GM12878 (cell line): ENCODE results near the gene MEGF11. TPM values are rescaled to one million over a fixed set of nuclear protein-coding genes. Genes with fewer than 3 reads are reported as not detected.

Experiments used
- ATAC-seq: fragments of 200-7000 bp; cut with Tn5 transposase; 3 replicates; pipeline ENCODE4 v1.9.1; 2020; ENCODE audit warnings: mild to moderate bottlenecking, moderate library complexity
- BruUV-seq: library from RNA; stranded (reverse); fragments of 400-500 nt; replicated peaks from 2 replicates; lab custom pipeline; 2021; lab: Mats Ljungman, UMichigan
- CTCF ChIA-PET: fragments of 300-600 bp; sonication (Branson Sonifier 250); formaldehyde crosslinking; extraction: SDS; loops from one replicate; lab custom pipeline; 2021; ENCODE audit warnings: inconsistent platforms; lab: Yijun Ruan, JAX
- POLR2A ChIA-PET: fragments of 350-600 bp; formaldehyde crosslinking; extraction: SDS; loops from one replicate; lab custom pipeline; 2021; ENCODE audit warnings: inconsistent platforms; lab: Charles Lee
- RAD21 ChIA-PET: fragments of 300-600 bp; sonication (Branson Sonifier 250); formaldehyde crosslinking; loops from one replicate; lab custom pipeline; 2023; ENCODE audit warnings: antibody characterized with exemption; ENCODE audit not compliant: unreplicated experiment; lab: Charles Lee
- SMC1A ChIA-PET: fragments of 300-600 bp; sonication (Branson Sonifier 250); formaldehyde crosslinking; loops from one replicate; lab custom pipeline; 2023; ENCODE audit not compliant: unreplicated experiment, uncharacterized antibody; lab: Charles Lee
- DNase-seq: peaks from one replicate; pipeline ENCODE4 v3.0.0-alpha.2; 2011; ENCODE audit warnings: low read depth, low spot score
- FAIRE-seq: peaks from 3 replicates; lab custom pipeline; 2011; peaks lifted over from hg19 to GRCh38; lab: Jason Lieb, UNC
- H2AFZ ChIP-seq: 2 replicates; pipeline ENCODE4 v1.6.0; 2011; ENCODE audit warnings: low read depth, low read length, control low read depth; ENCODE audit not compliant: control insufficient read depth
- H3K27ac ChIP-seq: 2 replicates; pipeline ENCODE4 v1.5.1; 2011; ENCODE audit warnings: control low read depth; ENCODE audit not compliant: control insufficient read depth, insufficient read depth
- H3K27me3 ChIP-seq, 2 experiments: replicated peaks in 1 of 2; 2 replicates each; pipeline versions ENCODE4 v1.6.0 to v1.6.1; 2011; ENCODE audit warnings: low read length in 1 of 2; ENCODE audit not compliant: control insufficient read depth in 2 of 2, insufficient read depth in 2 of 2
- H3K36me3 ChIP-seq, 2 experiments: 2 replicates each; pipeline ENCODE4 v1.5.1; 2011; ENCODE audit warnings: low read length in 1 of 2; ENCODE audit not compliant: control insufficient read depth in 2 of 2, insufficient read depth in 2 of 2
- H3K4me1 ChIP-seq: 2 replicates; pipeline ENCODE4 v1.6.1; 2011; ENCODE audit warnings: mild to moderate bottlenecking, low read length, moderate library complexity, mixed read lengths; ENCODE audit not compliant: control insufficient read depth, insufficient read depth
- H3K4me2 ChIP-seq: 2 replicates; pipeline ENCODE4 v1.6.0; 2011; ENCODE audit warnings: control low read depth; ENCODE audit not compliant: control insufficient read depth, insufficient read depth
- H3K4me3 ChIP-seq: fragments of 200-600 bp; sonication (generic); 2 replicates; pipeline ENCODE4 v1.5.1; 2016
- H3K79me2 ChIP-seq: 2 replicates; pipeline ENCODE4 v1.6.0; 2011; ENCODE audit warnings: low read length; ENCODE audit not compliant: control insufficient read depth, insufficient read depth
- H3K9ac ChIP-seq: 2 replicates; pipeline ENCODE4 v1.8.0; 2011; ENCODE audit warnings: low read length, control low read depth, mixed read lengths; ENCODE audit not compliant: control insufficient read depth, insufficient read depth
- H3K9me3 ChIP-seq: replicated peaks from 3 replicates; pipeline ENCODE4 v1.5.1; 2011; ENCODE audit warnings: mild to moderate bottlenecking, low read length; ENCODE audit not compliant: control insufficient read depth, insufficient read depth
- H4K20me1 ChIP-seq: 2 replicates; pipeline ENCODE4 v1.6.0; 2011; ENCODE audit not compliant: control insufficient read depth, insufficient read depth
- ASH2L ChIP-seq: fragments of 300-600, 200-600 bp; sonication (generic); IDR thresholded peaks from 2 replicates; pipeline ENCODE4 v1.6.1; 2017; ENCODE audit warnings: low read depth, mild to moderate bottlenecking, borderline replicate concordance
- ATF7 ChIP-seq: fragments of 450-650 bp; IDR thresholded peaks from 2 replicates; pipeline ENCODE4 v1.6.1; 2016; ENCODE audit warnings: low read depth, mild to moderate bottlenecking
- CHD1 ChIP-seq: IDR thresholded peaks from 2 replicates; pipeline ENCODE4 v1.6.1; 2012; ENCODE audit warnings: low read depth, low read length, improper control_type of control experiment
- JUND ChIP-seq: IDR thresholded peaks from 2 replicates; pipeline ENCODE4 v1.6.1; 2012; ENCODE audit warnings: low read depth, mild to moderate bottlenecking, low read length, improper control_type of control experiment, moderate library complexity
- NFIC ChIP-seq: IDR thresholded peaks from 2 replicates; pipeline ENCODE4 v1.6.1; 2012; ENCODE audit warnings: low read depth, mild to moderate bottlenecking, inconsistent platforms, low read length, moderate library complexity
- NFYA ChIP-seq: IDR thresholded peaks from 2 replicates; pipeline ENCODE4 v1.6.1; 2011; ENCODE audit warnings: low read depth, mild to moderate bottlenecking, low read length, improper control_type of control experiment, borderline replicate concordance
- NRF1 ChIP-seq: conservative IDR thresholded peaks from 2 replicates; pipeline ENCODE4 v1.6.1; 2011; ENCODE audit warnings: mild to moderate bottlenecking, low read depth, low read length, improper control_type of control experiment
- RFX5 ChIP-seq: IDR thresholded peaks from 2 replicates; pipeline ENCODE4 v1.6.1; 2011; ENCODE audit warnings: low read depth, low read length, improper control_type of control experiment
- SIX5 ChIP-seq: IDR thresholded peaks from 2 replicates; pipeline ENCODE4 v1.6.1; 2011; ENCODE audit warnings: mild to moderate bottlenecking, low read depth, low read length, moderate library complexity; ENCODE audit not compliant: severe bottlenecking
- SMAD5 ChIP-seq: IDR thresholded peaks from 2 replicates; pipeline ENCODE4 v1.6.1; 2016; ENCODE audit warnings: antibody characterized with exemption, low read depth
- SP1 ChIP-seq: IDR thresholded peaks from one replicate; pipeline ENCODE4 v1.6.1; 2011; ENCODE audit warnings: low read depth, low read length
- SUPT20H ChIP-seq: IDR thresholded peaks from 2 replicates; pipeline ENCODE4 v1.6.1; 2011; ENCODE audit warnings: low read depth, mild to moderate bottlenecking, low read length, moderate library complexity, borderline replicate concordance; ENCODE audit not compliant: control insufficient read depth
- TBL1XR1 ChIP-seq: IDR thresholded peaks from 2 replicates; pipeline ENCODE4 v1.6.1; 2012; ENCODE audit warnings: low read depth, low read length, improper control_type of control experiment
- WGBS: methylation state at CpG from one replicate; pipeline ENCODE4 v1.1.6; 2016; ENCODE audit warnings: low lambda C conversion rate; ENCODE audit not compliant: insufficient replicate concordance, insufficient coverage; ENCODE audit errors: missing lambda C conversion rate; 5-methylcytosine and 5-hydroxymethylcytosine counted together
- in situ Hi-C: fragments of 300-500 bp; cut with MboI; formaldehyde crosslinking; loops from 9 replicates; pipeline ENCODE4 v1.14.3; 2018; ENCODE audit warnings: mixed read lengths
- intact Hi-C: fragments of 100-400 bp; cut with micrococcal nuclease; formaldehyde crosslinking; loops from one replicate; pipeline ENCODE4 v1.14.2; 2022; ENCODE audit not compliant: unreplicated experiment
- polyA plus RNA-seq, 11 experiments: library from polyadenylated mRNA; depleted of rRNA in 4 of 11; unstranded in 6 of 11; stranded (reverse) in 5 of 11; fragments of >200 nt; fragmentation: Nextera tagmentation in 4 of 11; fragmentation: Illumina TruSeq in 1 of 11; extraction: Ambion mirVana in 4 of 11; extraction: Trizol in 1 of 11; gene quantifications; 1 replicate in 1 of 11; 2 replicates in 10 of 11; pipeline versions ENCODE4 v1.2.1 to v1.2.3, GENCODE V29; 2011 to 2016; ENCODE audit warnings: inconsistent platforms in 2 of 11, missing spikeins in 2 of 11, low read depth in 1 of 11
- total RNA-seq, 4 experiments: library from RNA; depleted of rRNA in 3 of 4; stranded (reverse); fragments of >200 nt in 3 of 4; fragmentation: Illumina TruSeq in 1 of 4; extraction: Trizol in 1 of 4; gene quantifications; 2 replicates each; pipeline versions ENCODE4 v1.2.1 to v1.2.3, GENCODE V29; 2013 to 2021
- TF ChIP-seq, protein P1 (sequence below): fragments of 450-650 bp; IDR thresholded peaks from 2 replicates; pipeline ENCODE4 v1.6.1; 2017; ENCODE audit warnings: borderline replicate concordance
- TF ChIP-seq, protein P2 (sequence below): IDR thresholded peaks from 2 replicates; pipeline ENCODE4 v1.6.1; 2012; ENCODE audit warnings: low read depth, low read length, improper control_type of control experiment

Gene MEGF11
- total and polyA plus RNA-seq, 10 of the 15 experiments (the other 5 are each of a cell fraction or from before 2014, with no cell fraction given) = 0.03 to 1.7 (median 0.49) TPM

DNA sequence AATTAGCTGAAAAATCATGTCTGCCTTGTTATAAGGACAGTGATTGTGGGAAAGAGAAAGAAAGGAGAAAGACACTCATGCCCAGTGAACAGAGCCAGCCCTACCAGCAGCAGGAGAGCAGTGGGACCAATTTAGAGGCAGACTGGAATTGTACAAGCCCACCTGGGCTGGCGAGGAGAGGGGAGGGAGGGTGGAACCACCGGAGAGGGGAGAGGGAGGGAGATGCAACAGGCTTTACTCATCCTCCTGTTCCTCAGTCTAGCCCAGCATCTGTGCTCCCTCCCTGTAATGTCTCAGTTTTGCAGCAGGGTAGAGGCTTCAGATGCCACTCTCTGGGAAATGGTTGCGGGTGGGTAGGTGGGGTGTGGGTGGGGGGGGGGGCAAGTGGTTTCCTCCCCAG is 329.5 kb downstream of the MEGF11 start:
- BruUV-seq = no TSS peak
- Histone ChIP-seq H3K4me1 (peaks cover 31% of the 10 kb centered on the region), H3K27ac (no peak overlapping the region), H2AFZ (no peak overlapping the region), H3K4me3 (no peak overlapping the region), H3K79me2 (no peaks in the 10 kb centered on the region), H4K20me1 (no peaks in the 10 kb centered on the region), H3K9ac (no peak overlapping the region), H3K9me3 (no peaks in the 10 kb centered on the region), H3K4me2 (no peak overlapping the region), H3K36me3 (no peaks in the 10 kb centered on the region; a peak in 1 of 4 replicates), H3K27me3 (no peaks in the 10 kb centered on the region)
- RAD21 ChIA-PET = interaction anchor here (1.0 kb wide), 1 partner anchor 19 kb away, joined by 3 read pairs; no protein-coding TSS in a partner anchor
- POLR2A ChIA-PET = interaction anchor here (1.7 kb wide), 1 partner anchor 21 kb away, joined by 5 read pairs; no protein-coding TSS in a partner anchor
- TF ChIP-seq, protein P1, sequence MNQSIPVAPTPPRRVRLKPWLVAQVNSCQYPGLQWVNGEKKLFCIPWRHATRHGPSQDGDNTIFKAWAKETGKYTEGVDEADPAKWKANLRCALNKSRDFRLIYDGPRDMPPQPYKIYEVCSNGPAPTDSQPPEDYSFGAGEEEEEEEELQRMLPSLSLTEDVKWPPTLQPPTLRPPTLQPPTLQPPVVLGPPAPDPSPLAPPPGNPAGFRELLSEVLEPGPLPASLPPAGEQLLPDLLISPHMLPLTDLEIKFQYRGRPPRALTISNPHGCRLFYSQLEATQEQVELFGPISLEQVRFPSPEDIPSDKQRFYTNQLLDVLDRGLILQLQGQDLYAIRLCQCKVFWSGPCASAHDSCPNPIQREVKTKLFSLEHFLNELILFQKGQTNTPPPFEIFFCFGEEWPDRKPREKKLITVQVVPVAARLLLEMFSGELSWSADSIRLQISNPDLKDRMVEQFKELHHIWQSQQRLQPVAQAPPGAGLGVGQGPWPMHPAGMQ = no peak
- no peak for TF ChIP-seq ASH2L
- no peak for TF ChIP-seq SMAD5
- TF ChIP-seq RFX5 = no peak
- TF ChIP-seq NFIC = no peak
- TF ChIP-seq SP1 = no peak
- TF ChIP-seq NFYA = no peak
- TF ChIP-seq JUND = no peak
- no peak for TF ChIP-seq SUPT20H
- TF ChIP-seq SIX5 = no peak
- TF ChIP-seq ATF7 = no peak
- no peak for TF ChIP-seq NRF1
- TF ChIP-seq TBL1XR1 = no peak
- TF ChIP-seq, protein P2, sequence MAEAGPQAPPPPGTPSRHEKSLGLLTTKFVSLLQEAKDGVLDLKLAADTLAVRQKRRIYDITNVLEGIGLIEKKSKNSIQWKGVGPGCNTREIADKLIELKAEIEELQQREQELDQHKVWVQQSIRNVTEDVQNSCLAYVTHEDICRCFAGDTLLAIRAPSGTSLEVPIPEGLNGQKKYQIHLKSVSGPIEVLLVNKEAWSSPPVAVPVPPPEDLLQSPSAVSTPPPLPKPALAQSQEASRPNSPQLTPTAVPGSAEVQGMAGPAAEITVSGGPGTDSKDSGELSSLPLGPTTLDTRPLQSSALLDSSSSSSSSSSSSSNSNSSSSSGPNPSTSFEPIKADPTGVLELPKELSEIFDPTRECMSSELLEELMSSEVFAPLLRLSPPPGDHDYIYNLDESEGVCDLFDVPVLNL = no peak
- no peak for TF ChIP-seq CHD1
- WGBS = 85% methylated on average over 3 of the region's 3 CpGs
- SMC1A ChIA-PET = interaction anchor here (1.6 to 4.4 kb wide), 3 partner anchors 22 to 123 kb away, joined by 3 to 70 read pairs (median 3); partner anchors contain the start of gene RAB11A
- in situ Hi-C loops (no loop called here), intact Hi-C loops (no loop called here)
- DNase-seq (no peak), FAIRE-seq (no peak), ATAC-seq (no peak)
- CTCF ChIA-PET = interaction anchor here (0.7 kb wide), 1 partner anchor 522 kb away, joined by 3 read pairs; no protein-coding TSS in a partner anchor
